GM12874 (cell line): Measurements from ENCODE around the gene PLEKHM3.

Experiments used
- TF ChIP-seq, protein P1 (sequence below): IDR thresholded peaks from 2 replicates; pipeline ENCODE4 v1.5.1; 2011; ENCODE audit warnings: low read depth, mild to moderate bottlenecking, control low read depth, low read length, moderate library complexity; ENCODE audit not compliant: insufficient read depth

Gene PLEKHM3

DNA sequence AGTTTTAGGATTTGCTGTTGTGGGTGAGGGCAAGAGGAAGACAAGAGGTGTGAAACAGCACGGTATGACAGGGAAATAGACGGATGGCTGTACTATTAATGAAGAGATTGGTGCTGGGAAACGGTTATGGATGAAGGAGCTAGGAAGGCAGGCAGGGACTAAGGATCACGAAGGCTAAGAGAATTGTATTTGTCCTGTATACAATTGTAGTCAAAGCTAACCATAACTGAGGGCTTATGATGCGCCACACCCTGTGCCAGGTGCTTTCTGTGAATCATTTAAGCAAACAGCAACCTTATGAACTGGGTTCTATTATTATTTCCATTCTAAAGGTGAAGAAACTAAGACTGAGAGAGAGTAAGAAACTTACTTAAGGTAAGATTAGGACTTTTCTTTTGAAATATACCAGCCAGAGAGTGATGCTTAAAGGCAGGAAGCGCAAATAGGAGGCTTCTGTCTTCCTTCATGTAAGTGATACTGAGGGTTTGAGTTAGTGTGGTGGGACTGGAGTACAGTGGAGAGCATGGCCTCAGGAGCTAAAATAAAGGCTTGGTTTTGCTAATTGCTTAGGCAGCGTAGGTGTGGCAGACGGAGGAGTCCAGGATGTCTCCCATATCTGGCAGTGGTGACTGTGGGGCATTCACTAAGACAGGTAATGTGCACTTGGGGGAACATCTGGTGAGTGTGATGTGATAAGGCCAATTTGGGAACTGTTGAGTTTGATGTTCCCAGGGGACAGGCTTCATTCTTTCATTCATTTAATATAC is 85.8 kb downstream of the PLEKHM3 start:
- TF ChIP-seq, protein P1, sequence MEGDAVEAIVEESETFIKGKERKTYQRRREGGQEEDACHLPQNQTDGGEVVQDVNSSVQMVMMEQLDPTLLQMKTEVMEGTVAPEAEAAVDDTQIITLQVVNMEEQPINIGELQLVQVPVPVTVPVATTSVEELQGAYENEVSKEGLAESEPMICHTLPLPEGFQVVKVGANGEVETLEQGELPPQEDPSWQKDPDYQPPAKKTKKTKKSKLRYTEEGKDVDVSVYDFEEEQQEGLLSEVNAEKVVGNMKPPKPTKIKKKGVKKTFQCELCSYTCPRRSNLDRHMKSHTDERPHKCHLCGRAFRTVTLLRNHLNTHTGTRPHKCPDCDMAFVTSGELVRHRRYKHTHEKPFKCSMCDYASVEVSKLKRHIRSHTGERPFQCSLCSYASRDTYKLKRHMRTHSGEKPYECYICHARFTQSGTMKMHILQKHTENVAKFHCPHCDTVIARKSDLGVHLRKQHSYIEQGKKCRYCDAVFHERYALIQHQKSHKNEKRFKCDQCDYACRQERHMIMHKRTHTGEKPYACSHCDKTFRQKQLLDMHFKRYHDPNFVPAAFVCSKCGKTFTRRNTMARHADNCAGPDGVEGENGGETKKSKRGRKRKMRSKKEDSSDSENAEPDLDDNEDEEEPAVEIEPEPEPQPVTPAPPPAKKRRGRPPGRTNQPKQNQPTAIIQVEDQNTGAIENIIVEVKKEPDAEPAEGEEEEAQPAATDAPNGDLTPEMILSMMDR: no peak

DNA sequence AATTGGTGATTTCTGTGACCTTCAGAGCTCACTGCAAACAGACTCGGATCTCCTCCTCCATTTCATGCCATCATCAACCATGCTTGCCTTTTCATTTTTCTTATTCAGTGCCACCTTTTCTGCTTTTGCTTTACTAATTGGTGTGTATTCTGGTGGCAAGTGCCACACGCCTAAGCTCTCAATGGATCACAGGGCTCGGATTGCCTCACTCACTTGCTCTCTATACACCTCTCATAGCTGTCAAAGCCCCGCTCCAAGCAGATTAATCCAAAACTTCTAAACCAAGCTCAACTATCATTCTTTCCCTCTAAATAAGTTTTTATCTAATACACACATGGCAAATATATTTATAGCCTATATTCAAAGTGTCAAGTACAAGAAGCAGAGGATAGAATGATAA is 86.4 kb downstream of the PLEKHM3 start:
- TF ChIP-seq, protein P1: no peak

DNA sequence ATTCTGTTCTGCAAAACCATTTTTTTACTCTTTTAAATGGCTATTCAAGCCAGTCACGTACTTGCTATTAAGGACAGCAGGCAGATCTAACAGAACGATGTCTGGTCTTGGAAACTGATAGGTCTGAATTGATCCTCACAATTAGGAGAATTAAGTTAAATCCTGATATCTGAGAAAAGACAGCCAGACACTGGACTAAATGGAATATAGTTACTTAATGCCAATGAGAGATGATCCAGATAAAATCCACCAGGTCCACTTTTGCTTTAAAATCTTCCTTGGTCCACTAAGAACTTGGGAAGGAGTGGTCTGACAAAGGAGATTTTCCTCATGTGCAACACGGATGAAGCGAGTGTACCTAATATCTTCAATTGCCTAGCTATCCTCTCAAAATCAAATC is 86.9 kb downstream of the PLEKHM3 start:
- TF ChIP-seq, protein P1: no peak

DNA sequence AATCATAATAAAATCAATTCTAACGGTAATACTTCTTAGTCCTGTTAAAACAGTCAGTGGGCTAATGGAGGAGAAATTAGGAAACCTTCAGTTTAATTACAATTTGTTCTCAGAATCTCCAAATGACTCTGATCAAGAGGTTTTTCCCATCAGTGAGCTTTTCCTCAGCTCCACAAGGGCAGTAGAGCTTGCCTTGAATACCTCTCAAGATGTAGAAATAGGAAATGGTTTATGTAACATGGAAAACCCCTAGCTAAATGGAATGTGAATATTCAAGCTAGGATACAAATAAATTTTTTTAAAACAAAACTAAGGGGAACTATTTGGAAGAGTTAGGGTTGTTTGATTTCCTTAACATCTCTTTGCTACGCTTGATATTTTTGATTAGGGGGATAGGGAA is 87.5 kb downstream of the PLEKHM3 start:
- TF ChIP-seq, protein P1: no peak

DNA sequence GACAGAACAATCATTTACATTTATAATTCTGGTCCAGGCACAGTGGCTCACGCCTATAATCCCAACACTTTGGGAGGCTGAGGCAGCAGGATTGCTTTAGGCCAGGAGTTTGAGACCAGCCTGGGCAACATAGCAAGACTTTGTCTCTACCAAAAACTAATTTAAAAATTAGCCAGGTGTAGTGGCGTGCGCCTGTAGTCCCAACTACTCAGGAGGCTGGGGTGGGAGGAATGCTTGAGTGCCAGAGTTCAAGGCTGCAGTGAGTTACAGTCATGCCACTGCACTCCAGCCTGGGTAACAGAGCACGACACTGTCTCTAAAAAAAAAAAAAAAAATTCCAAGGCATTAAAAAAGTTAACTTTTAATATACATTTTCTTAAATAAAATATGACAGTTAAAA is 88.1 kb downstream of the PLEKHM3 start:
- TF ChIP-seq, protein P1: no peak

DNA sequence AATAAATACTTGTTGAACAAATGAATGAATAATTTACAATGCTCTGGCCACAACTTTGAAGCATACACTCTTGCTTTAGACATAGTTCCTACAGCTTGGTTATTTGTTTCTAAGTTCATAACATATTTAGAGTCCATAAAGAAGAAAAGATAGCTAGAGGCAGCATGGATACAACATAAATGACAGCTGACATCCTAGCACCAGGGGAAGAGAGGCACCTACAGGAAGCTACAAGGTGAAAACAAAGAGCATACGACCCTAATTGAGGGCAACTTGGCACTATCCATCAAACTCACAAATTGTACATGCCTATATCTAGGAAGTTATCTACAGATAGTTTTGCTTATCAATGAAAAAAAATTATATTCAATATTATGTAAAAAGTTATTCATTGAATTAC is 88.9 kb downstream of the PLEKHM3 start:
- TF ChIP-seq, protein P1: no peak

DNA sequence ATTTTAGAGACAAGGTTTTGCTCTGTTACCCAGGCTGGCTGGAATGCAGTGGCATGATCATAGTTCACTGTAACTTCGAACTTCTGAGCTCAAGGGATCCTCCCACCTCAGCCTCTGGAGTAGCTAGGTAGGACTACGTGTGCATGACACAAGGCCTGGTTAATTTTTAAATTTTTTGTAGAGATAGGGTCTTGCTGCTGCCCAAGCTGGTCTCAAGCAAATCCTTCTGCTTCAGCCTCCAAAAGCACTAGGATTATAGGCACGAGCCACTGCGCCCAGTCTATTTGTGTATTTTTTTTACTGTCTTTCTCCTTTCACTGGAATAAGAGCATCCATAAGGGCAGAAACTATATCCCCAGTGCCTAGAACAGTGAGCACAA is 89.3 kb downstream of the PLEKHM3 start:
- TF ChIP-seq, protein P1: no peak
